RCC 7860 (cell line): ENCODE results near the gene HLA-DPA1.
"Not testable (repeated sequence)": the region's sequence is repeated elsewhere in the genome, so short reads cannot be mapped to it uniquely, and the experiment has no call there.

Experiments used
- DNase-seq: peaks from one replicate; pipeline ENCODE4 v3.0.0-alpha.2; 2015; ENCODE audit warnings: low spot score
- FAIRE-seq: peaks from 2 replicates; lab custom pipeline; 2012; peaks lifted over from hg19 to GRCh38; lab: Jason Lieb, UNC

Gene HLA-DPA1

DNA sequence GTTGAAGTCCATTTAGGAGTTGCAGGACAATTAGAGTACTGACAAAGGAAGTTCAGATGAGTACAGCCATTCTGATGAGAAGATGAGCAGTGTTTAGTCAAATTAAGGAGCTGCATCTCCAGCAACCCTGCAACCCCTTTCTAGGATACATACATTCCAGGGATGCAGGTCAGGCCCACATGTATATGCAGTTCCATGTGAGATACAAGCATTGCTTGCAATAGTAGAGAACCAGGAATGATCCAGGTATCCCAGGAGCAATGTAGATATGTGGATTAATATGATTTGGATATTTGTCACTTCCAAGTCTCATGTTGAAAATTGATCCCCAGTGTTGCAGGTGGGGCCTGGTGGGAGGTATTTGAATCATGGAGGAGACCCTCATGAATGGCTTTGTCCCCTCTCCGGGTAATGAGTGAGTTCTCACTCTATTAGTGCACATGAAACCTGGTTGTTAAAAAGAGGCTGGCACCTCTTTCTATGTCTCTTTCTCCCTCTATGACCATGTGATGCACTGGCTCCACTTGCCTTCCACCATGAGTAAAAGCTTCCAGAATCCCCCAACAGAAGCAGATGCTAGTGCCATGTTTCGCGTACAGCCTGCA lies 6.4 kb downstream of the HLA-DPA1 start:
- FAIRE-seq, result no peak
- DNase-seq, result no peak

DNA sequence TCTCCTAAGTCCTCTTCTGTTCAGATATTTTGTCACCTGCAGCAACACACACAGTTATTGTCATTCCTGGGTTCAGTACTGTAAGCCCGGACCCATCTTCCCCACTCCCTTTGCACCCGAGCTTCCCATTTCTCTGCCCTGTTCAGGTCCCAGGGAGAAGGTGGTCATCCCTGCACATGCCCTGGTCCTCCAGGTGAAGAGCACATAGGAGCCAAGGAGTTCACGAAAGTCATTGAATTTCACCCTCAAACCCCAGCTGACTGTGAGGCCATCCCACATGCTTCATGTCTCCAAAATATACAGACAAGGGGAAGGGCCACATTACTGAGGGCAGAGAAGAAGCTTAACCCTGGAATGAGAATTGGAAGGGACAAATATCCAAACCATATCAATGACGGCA lies 8.1 kb downstream of the HLA-DPA1 start:
- DNase-seq, result no peak
- FAIRE-seq, result no peak

DNA sequence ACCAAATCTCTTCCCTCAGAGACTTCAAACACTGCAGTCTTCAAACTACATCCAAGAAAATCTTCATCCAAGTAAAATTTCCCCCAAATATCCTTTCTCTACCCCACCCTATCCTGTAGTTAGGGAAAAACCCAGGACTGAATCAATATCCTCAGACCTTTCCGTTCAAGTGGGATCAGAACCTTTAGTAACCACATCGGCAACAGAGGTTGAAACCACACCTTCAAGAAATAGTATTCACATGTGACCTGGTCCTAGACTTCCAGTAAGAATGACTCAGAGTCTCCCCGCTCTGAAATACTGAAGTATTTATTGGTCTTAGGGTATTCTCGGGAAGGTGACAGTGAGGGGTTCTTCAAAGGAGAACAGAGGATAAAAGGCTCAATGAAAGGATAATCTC lies 8.7 kb downstream of the HLA-DPA1 start:
- no peak for FAIRE-seq
- DNase-seq, result no peak

DNA sequence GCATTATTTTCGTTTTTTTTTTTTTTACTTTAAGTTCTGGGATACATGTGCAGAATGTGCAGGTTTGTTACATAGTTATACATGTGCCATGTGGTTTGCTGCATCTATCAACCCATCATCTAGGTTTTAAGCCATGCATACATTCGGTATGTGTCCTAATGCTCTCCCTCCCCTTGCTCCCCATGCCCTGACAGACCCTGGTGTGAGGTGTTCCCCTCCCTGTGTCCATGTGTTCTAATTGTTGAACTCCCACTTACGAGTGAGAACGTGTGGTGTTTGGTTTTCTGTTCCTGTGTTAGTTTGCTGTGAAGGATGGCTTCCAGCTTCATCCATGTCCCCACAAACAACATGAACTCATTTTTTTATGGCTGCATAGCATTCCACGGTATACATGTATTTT lies 10.0 kb downstream of the HLA-DPA1 start:
- FAIRE-seq, DNase-seq: not testable (repeated sequence)

DNA sequence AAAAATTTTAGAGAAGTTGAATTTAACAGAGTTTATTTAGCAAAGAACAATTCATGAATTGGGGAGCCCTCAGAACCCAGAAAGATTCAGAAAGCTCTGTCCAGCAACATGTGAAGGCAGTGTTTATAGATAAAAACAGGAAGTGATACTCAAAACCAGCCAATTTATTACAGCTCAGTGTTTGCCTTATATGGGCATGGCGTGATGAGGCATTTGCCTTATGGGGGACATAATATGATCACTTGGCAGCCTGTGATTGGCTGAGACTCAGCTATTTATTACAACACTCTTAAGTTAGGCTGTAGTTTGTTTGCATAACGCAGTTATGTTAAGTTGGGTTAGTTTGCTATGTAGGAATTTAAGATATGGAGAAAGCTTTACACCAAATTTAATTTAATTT lies 11.5 kb downstream of the HLA-DPA1 start:
- FAIRE-seq, result no peak
- DNase-seq, result no peak

DNA sequence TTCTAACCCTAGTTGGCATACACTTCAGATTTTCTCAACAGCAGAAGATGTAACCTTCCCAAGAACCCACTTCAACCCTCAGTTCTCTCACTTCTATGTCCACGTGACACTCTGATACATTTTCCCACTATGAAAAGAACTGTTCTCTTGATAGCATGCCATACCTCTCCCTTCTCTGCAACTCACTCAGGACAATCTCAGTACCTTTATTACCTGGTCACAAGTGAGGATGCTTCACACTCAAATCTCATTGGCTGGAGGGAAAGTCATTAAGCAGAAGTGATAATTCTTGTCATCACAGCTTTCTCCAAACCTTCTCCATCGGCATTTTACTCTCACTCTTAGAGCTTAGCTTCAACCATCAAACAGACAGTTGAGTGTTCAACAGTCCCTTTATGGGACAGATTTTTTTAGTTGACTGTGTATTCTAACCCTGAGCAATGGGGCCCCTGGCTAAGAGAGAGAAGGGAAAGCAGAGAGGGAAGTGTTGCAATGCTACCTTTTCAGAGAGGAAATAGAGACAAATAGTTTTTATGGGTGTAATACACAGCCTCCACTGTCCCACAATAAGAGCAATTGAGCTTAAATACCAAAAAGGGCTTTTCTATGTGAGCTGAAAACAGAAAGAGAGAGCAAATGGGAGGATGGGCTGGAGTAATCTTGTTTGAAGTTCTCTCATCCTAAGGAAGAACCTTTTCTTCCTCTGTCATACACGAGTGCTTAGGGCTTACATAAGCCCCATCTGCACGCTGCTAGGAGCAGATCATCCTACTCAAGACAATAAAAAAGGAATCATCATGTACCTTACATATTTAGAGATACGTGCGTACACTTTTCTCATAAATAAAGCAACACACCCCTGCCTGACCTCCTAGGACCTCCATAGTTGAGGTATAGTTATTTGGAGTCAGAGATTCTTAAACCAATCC lies 16.0 kb downstream of the HLA-DPA1 start:
- DNase-seq (no peak), FAIRE-seq (no peak)

DNA sequence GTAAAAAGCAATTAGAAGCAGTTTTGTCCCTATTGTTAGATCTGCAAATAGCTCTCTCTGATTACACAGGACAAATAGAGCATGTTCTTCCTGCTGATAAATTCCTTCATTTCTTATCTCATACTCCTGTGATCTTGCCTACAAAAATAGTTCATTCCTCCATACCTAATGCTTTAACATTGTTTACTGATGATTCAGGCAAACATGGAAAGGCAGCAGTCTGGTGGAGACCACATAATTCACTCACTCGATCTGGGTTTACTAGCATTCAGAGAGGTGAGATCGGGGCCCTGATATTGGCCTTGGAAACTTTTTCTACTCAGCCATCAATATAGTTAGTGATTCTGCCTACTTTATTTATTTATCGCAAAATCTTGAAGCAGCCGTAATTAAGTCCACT lies 20.2 kb downstream of the HLA-DPA1 start:
- FAIRE-seq (no peak), DNase-seq (peak; percentile 14)

DNA sequence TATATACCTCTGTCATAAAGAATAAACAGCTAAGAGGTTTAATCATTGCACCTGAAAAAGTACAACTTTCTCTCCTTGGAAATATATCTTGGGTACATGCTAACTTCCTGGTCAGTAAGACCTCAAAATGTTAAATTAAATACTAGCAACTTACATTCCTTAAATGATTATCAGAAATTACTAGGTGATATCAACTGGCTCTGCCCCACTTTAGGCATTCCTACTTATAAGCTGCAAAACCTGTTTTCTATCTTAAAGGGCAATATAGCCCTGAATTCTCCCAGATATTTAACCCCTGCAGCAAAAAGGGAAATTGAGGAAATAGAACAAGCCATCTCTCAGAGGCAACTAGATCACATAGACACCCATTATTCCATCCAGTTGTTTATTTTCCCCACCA lies 20.8 kb downstream of the HLA-DPA1 start:
- no peak for FAIRE-seq
- DNase-seq, result no peak

DNA sequence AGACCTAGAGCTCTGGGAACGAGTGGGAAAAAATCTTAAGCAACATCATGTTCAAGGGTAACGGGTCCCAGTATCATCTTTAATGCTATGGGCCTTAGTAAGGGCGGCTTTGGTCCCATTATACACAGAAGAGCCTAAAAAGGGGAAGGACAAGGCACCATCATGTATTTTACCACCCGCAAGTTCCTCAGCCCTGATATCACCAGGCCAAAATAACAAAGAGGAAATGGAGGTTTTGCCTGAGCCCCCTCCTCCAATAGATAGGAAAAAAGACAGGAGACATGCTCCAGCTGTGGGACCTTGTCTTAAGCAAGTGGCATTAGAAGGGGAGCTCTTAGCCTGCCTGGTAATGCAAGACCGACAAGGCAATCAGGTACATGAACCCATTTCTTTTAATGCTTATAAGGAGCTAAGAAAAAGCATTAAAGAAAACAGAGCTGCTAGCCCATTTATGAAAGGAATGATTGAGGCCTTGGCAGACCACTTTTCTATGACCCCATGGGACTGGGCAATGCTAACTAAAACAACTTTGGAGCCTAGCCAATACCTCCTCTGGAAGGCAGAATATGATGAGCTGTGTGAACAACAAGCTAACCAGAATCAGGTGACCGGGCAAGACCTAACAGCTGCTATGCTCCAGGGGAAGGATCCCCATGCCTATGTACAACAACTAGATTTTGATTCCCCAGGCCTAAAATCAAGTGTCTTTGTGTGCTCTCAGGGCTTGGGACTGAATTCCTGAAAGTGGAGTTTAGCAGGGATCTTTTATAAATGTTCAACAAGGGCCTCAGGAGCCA lies 23.2 kb downstream of the HLA-DPA1 start:
- FAIRE-seq, result no peak
- no peak for DNase-seq

DNA sequence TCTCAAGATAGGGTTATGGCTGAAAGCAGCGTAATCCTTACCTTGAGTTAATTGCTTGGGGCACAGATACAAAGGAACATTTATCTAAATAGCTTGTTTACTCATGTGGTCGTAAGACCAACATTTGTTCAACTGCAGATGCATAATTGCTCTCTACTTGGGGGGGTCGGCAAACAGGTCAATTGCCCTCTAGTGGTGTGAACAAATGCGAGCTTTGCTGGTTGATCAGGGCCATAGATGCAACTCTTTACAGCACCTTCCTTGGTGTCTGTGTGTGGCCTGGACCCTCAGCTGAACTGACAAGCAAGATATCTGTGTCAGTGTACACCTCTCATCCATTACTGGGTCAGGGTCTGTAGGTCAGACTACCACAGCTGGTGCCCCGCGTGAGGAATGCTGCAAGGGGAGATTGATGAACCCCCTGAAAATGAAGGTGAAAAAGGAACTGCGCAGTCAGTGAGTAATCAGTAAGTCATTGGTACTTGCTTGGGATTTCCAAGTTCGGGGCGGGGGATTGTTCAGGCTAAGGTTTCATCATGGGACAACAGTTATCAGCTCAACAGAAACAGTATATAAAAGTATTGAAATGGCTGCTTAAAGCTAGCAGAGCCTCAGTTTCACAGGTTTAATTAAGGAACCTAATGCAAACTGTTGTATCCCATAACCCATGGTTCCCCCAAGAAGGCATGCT lies 24.0 kb downstream of the HLA-DPA1 start:
- no peak for DNase-seq
- FAIRE-seq, result no peak

DNA sequence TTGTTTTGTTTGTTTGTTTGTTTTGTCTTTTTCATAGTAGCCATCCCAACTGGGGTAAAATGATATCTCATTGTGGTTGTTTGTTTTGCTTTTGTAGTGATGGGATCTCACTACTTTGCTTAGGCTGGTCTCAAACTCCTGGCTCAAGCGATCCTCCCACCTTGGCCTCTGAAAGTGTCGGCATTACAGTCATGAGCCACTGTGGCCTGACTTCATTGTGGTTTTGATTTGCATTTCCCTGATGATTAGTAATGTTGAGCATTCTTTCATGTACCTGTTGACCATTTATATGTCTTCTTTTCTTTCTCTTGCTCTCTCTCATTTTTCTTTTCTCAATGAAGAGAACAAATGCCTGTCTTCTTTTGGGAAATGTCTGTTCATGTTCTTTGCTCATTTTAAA lies 33.3 kb downstream of the HLA-DPA1 start:
- FAIRE-seq, result no peak
- DNase-seq, result no peak

DNA sequence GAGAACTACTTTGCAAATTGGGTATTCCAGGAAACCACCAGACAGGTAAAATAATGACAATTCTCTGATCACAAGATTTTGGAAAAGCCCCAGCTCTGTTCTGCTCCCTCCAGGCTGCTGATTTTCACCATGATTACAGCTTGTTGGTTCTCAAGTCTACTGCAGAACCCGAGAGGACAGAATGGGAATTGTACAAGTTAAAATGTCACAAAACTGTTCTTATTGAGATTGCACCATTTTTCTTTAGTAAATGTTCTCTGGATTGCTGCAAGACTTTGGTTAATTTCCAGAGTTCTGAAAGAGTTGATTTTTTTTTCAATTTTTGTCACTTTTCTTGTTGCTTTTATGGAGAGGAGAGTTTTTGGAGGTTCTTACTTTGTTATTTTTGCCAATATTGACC lies 36.9 kb downstream of the HLA-DPA1 start:
- no peak for FAIRE-seq
- DNase-seq, result no peak

DNA sequence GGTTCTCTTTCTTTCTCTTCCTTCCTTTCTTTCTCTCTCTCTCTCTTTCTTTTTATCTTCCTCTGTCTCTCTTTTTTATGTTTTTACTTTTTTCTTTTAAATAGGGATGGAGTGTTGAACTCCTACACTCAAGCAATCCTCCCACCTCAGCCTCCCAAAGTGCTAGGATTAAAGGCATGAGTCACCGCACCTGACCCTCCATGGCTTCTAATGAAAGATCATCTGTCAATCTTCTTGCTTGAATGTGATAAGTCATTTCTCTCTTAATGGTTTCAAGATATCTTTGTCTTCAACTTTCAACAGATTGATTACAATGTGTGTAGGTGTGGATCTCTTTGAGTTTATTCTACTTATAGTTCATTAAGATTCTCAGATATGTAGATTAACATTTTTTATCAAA lies 38.9 kb downstream of the HLA-DPA1 start:
- FAIRE-seq (no peak), DNase-seq (no peak)

DNA sequence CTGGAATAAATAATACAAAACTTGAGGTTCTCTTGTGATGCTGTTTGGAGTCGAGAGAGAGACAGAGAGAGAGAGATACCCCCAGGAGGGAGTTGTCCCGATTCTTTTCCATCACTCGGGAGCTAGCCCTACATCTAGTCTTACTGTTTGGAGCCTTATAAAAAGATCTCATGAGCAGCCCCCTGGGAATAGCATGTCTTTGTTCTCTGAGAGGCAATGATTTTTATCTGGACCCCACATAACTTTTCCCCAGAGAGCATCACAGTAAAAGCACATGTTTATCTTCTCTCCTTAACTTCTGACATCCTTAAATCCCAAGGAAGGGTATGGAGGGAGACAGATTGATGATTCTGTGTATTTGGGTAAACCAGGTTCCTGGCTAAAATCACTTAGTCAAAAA lies 43.2 kb downstream of the HLA-DPA1 start:
- DNase-seq (no peak), FAIRE-seq (no peak)

DNA sequence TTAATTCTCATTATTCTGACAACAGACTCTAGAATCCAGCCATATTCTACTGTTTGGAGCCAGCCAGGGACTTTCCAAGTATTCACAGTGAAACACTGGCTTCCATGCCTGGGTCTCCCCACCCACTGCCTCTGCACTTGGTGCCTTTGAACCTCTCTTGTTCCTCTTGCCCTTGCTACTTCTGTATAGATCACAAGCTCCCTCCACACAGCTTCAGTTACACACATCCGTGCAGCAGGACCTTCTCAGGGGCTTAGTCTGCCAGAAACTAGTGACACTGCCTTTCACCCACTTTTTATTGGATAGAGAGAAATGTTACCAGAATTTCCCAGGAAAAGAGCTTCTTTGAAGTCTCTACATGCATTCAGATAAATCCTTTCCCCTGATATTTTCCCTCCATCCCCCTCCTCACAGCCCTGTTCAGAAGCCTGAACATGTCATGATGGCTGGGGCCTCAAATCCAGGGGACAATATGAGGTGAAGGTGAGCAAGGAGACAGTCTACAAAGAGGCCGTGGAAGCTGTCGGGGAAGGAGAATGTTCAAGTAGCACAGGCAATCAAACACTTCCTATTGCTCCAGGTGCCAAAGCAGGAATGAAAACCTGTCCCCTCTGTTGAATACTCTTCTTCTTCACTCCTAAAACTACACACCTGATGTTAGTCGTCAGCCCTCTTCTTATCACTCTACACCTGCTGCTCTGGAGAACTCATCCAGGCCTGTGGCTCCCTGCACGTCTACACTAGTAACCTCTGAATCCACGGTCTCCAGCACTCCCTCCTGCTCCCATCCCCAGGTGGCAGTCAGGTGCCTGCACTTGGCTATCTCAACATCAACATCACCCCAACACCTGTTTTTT lies 43.9 kb downstream of the HLA-DPA1 start:
- DNase-seq (no peak), FAIRE-seq (no peak)

DNA sequence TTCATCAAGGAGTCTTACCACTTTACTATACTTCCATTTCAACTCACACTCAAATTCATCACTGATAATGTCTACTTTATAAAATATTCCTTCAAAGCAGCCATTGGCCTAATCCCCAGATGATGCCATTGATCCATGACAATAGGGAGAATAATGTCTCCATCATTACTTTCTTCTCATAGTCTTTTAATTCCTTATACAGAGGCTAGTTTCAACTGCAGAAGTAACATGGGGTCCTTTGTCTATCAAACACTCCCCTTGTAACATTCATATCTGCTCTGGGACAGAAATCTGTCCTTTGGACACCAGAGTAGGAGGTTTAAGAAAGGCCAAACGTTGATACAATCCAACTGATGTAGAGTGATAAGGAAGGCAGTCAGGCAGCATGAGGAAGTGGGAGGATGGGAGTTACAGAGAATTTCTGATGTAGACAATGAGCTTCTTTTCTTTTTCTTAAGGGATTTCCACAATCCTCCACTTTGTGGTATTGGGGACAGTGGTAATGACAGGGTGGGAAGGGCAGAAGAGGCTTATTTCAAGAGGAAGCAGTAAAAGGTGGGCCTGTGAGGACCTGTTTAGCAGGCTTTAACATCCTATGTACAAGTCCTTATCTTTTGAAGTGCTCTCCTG lies 45.1 kb downstream of the HLA-DPA1 start:
- FAIRE-seq (no peak), DNase-seq (no peak)

DNA sequence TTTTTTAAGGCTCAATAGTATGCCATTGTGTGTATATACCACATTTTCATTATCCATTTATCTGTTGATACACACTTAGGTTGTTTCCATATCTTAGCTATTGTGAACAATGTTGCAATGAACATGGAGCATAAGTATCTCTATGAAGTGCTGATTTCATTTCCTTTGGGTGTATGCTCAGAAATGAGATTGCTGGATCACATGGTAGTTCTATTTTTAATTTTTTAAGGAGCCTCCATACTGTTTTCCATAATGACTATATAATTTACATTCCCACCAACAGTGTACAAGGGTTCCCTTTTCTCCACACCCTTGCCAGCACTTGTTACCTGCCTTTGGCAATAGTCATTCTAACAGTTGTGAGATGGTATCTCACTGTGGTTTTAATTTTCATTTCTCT lies 48.9 kb downstream of the HLA-DPA1 start:
- DNase-seq (no peak), FAIRE-seq (no peak)

DNA sequence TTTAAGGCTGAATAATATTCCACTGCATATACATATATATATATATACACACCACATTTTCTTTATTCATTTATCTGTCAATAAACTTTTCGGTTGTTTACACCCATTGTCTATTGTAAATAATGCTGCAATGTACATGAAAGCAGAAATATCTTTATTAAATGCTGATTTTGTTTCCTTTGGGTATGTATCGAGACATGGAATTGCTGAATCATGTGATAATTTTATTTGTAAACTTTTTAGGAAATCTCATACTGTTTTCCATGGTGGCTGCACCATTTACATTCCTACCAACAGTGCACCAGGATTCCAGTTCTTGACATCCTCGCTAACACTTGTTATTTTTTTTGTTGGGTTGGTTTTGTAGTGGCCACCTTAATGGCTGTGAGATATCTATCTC lies 49.9 kb downstream of the HLA-DPA1 start:
- no peak for FAIRE-seq

DNA sequence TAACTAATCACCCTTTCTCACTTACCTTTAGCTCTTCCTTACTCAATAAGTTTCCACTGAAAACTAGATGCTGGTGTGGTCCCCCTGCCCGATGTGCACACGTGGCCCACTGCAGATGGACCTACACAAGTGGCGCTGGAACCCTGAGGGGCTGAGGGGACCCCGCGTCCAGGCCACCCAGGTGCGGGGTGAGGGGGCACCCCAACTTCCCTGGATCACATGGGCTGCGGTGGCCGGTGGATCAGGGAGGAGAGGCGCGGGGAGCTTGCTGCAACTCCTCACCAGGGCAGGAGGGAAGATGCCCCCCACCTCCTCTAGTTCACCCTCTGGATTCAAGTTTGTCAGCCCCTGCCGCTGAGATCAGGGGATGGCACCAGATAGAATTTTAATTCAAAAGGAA lies 51.5 kb downstream of the HLA-DPA1 start:
- FAIRE-seq, result no peak

More for the DNA sequence above, 49.9 kb downstream of the HLA-DPA1 start:
- DNase-seq, result no peak

DNA sequence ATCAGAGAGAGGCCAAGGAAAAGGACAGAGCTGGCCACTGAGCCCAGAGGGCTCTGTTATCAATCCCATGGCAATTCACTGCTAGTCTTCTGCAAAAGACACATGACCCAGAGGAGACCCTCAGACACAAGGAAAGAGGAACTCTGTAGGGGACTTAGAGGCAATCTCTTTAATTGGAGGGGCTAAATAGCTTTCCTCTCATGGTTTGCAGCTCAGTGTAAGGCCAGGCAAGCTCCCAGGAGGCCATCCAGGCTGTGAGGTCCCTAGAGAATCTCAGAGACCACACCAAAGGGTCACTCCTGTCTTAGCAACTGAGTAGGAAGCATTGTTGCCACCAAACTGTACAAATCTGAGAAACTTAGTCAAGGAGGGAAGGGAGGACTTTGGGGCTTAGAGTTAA lies 54.1 kb downstream of the HLA-DPA1 start:
- no peak for FAIRE-seq
- DNase-seq, result no peak

More for the DNA sequence above, 51.5 kb downstream of the HLA-DPA1 start:
- DNase-seq, result no peak
